ENCODE measurements around the gene C13orf46. TPM values are rescaled to one million over a fixed set of nuclear protein-coding genes. Genes with fewer than 3 reads are reported as not detected.

The C13orf46 gene
- 0.82 and 1.4 TPM in 2 replicates for total RNA-seq (2014; rRNA removed; shearing (Covaris generic))

DNA sequence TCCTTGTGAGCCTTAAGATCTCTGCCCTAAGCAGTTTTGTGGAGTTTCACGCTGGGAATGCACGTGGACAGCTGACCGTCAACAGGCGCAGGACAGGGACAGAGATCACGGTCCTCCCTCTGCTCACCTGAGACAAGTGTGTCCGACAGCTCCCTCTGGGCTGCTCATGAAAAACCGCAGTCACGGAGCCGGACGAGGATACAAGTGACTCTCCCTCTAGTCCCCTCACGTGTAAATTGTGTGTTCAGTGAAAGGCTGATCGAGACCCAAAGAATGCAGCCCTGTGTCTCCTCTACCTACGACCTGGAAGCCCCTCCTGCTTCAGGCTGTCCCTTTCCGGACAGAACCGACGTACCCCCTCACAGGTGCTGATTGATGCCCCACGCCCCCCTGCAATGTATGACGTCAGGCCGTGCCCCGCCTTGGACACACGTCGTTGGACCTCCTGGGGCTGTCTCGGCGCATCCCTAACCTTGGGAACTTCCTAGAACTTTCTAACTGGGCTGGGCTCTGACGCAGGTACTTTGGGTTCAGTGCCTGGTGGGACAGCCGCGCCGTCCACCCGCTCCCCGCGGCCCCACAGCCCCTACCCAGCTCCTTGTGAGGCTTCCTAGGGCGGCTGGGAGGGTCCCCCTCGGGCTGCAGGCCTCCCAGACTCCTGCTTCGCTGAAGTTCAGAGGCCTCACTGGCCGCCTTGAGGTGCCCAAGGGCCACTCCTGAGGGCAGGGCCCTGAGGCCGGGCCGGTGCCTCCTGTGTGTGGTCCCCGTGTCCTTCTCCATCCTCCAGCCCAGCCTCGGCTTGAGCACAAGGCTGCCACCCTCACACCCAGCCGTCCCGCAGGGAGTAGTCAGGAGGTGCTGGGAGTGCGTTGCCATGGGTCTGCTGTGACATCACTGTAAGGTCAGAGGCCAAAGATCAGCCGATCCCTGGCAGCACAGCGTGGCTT lies at the start of gene C13orf46:
TSS of gene C13orf46 (minus strand) at position 859 of the 947 bp plus-strand sequence. CDS start at position 780, 79 bp downstream.

Other genes starting within 250 kb of the C13orf46 start
- 1.8 and 2.1 TPM in 2 replicates for gene TMEM255B, start 214.8 kb downstream of the C13orf46 start, total RNA-seq (2014; rRNA removed; shearing (Covaris generic))
- 8.0 and 10.5 TPM in 2 replicates for gene GAS6, start 110.0 kb downstream of the C13orf46 start, total RNA-seq (2014; rRNA removed; shearing (Covaris generic))
- 34.2 and 34.7 TPM in 2 replicates for gene RASA3, start 158.5 kb upstream of the C13orf46 start, total RNA-seq (2014; rRNA removed; shearing (Covaris generic))
- not detected in 2 replicates for gene CFAP97D2, start 205.2 kb upstream of the C13orf46 start, total RNA-seq (2014; rRNA removed; shearing (Covaris generic))

Measured in A375 (cell line).